ENCODE data around the gene NOL9.

DNA sequence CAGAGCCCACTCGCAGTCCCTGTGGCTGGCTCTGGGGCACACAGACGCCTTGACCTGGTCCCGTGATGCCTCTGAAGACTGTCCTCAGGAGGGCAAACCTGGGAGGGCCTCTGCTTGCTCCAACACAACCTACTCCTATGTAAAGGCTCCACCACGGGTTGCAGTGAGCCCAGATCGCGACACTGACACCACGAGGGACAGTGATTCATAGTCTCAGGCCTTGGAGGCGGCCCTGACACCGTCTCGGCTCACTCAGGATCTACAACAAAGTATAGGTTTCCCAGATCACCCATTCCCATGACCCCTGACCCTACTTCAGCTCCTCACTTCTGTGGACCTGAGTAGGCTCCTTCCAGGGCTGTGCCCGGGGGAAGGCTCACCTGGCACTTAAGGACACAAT lies 28.0 kb downstream of the NOL9 start:
- no peak for TF ChIP-seq ZNF274 (IDR thresholded peaks at IDR 0.05; ENCODE audit: low read depth, low read length)
- no peak for TF ChIP-seq YY1 (IDR thresholded peaks at IDR 0.05; ENCODE audit: insufficient read depth, insufficient read length)
- no peak for TF ChIP-seq SUZ12 (IDR thresholded peaks at IDR 0.05; ENCODE audit: extremely low read depth, insufficient read depth, insufficient read length)
